ENCODE measurements around the gene PINK1.

Gene PINK1

DNA sequence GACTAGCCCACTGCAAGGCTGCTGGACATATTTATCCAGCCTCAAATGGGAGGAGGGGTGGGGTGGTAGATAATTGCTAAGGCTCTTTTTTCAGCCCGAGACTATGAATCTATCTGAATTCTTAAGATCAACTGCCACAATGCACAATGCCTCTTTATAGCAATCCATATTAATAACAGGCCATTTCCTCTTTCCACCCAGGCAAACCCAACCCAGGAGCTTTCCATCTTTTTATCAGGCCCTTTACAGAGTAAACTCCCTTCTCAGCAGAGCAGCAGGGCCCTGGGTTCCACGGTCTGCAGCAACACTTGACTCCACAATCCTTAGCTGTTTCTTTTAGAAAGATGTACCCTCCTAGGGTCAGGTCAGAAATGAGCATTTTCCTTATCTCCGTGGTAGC, 27.1 kb downstream of the PINK1 start:
- no peak for DNase-seq (ENCODE audit: low read depth)
- H3K4me3 ChIP-seq (ENCODE audit: low read depth, low read length), result peak overlapping the region; percentile 96
- no peak for TF ChIP-seq CTCF (conservative IDR thresholded peaks at IDR 0.05; ENCODE audit: low read depth, low read length)

DNA sequence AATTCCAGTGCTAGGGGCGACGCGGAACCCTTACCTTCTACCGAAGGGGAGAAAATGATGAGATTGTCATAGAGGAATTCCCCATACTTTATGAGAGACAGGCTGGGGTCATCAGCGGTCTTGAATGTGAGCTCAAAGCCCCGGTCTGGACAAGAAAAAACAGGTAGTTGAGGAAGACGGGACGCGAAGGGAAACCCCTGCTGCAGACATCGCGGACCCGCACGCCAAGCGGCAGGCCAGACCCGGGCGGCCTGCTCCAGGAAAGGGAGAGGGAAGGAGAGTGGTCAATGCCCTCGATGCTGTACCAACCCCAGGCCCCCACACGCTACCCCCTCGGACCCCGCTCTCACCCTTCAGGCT, 27.6 kb downstream of the PINK1 start:
- peak; percentile 17 for DNase-seq (ENCODE audit: low read depth)
- no peak for TF ChIP-seq CTCF (conservative IDR thresholded peaks at IDR 0.05; ENCODE audit: low read depth, low read length)
- peak overlapping the region; percentile 96 for H3K4me3 ChIP-seq (ENCODE audit: low read depth, low read length)

DNA sequence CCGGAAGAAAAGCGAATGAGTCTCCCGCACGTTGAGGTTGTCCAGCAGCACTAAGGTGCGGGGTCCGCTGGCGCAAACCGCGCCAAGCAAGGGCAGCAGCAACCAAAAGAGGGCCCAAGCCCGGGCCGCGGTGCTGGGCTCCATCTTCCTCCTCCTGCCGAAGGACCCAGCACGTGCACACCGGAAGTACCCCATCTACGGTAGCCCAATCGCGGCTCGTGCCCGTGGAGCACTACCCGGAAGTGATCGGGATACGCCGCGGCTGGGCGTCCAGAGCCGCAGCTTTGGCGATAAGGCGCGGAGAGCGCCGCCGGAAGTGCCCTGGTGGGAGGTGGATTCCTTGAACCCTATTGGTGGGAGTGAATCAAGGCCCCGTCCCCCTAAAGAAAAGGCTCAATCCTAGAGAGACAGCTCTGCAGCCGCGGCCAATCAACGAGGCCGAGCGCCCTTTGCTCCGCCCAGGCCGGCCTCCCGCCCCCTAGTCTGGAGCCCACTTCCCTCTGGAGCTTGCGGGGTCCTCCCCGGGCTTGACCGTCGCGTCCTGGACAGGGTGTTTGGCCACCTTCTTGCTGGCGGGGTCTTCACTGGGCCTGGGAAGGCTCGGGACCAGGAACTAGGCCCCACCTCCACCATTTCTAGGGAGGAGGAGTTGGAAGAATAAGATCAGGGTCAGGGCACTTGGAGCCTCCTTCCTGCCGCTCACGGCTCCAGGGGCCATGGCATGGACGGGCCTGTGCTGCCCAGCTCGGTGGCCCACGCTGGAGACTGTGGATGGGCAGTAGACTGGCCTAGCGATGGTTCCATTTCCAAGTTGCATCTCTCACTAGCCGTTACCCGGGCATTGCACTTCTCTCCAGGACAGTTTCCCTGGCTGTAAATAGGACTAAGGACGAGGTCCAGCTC, 28.2 kb downstream of the PINK1 start, which contains the start of gene DDOST:
Gene DDOST (minus strand): TSS at position 163 of the 903 bp plus-strand sequence. CDS start 19 bp downstream, at position 144.
- TF ChIP-seq CTCF (conservative IDR thresholded peaks at IDR 0.05; ENCODE audit: low read depth, low read length), result peak; percentile 60
- peak within 1 kb of the TSS; percentile 96 for H3K4me3 ChIP-seq (ENCODE audit: low read depth, low read length)
- peak; percentile 98 for DNase-seq (ENCODE audit: low read depth)

- no peak for DNase-seq (ENCODE audit: low read depth)
- peak overlapping the region; percentile 96 for H3K4me3 ChIP-seq (ENCODE audit: low read depth, low read length)
- no peak for TF ChIP-seq CTCF (conservative IDR thresholded peaks at IDR 0.05; ENCODE audit: low read depth, low read length)
Measured at GRCh38 chr1:20662110-20662475, 28.8 kb downstream of the PINK1 start.

DNA sequence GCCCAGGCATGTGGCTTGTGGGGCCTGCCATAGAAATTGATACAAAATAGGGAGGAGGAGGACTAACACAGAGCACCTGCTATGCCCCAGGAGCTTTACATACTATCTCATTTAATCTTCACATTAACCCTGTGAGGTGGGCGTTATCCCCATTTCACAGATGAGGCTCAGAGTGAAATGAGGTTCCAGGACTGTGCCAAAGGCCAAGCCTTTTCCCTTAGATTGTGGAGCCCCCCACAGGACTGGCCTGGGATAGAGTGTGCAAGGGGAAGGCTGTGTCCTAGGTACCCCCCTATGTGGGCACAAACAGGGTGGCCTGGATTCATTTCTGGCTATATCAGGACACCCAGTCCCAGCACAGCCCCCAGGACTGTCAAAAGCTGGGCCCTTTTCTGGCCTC, 30.1 kb downstream of the PINK1 start:
- no peak for TF ChIP-seq CTCF (conservative IDR thresholded peaks at IDR 0.05; ENCODE audit: low read depth, low read length)
- no peak for DNase-seq (ENCODE audit: low read depth)
- H3K4me3 ChIP-seq (ENCODE audit: low read depth, low read length), result no peak overlapping the region

GRCh38 chr1:20663969-20664715, 30.9 kb downstream of the PINK1 start:
- no peak overlapping the region for H3K4me3 ChIP-seq (ENCODE audit: low read depth, low read length)
- no peak for DNase-seq (ENCODE audit: low read depth)
- no peak for TF ChIP-seq CTCF (conservative IDR thresholded peaks at IDR 0.05; ENCODE audit: low read depth, low read length)

All from choroid plexus epithelial cell (primary cell).